Left ventricle myocardium inferior (tissue), 1 donor: Measurements from ENCODE around the gene CARD16. TPM values are rescaled to one million over a fixed set of nuclear protein-coding genes. Genes with fewer than 3 reads are reported as not detected.

ENCODE experiments used
- DNase-seq: peaks from one replicate; pipeline ENCODE4 v3.0.0-alpha.2; 2020
- H3K27ac ChIP-seq: fragments of 200-600 bp; replicated peaks from 2 replicates; pipeline ENCODE4 v1.8.0; 2021
- H3K27me3 ChIP-seq: fragments of 200-600 bp; 2 replicates; pipeline ENCODE4 v1.8.0; 2021; ENCODE audit warnings: low read depth
- H3K36me3 ChIP-seq: fragments of 200-600 bp; 2 replicates; pipeline ENCODE4 v1.8.0; 2021
- H3K4me1 ChIP-seq: fragments of 200-600 bp; 2 replicates; pipeline ENCODE4 v1.8.0; 2021
- H3K4me3 ChIP-seq: fragments of 200-600 bp; 2 replicates; pipeline ENCODE4 v1.8.0; 2021; ENCODE audit warnings: mild to moderate bottlenecking, moderate library complexity
- H3K9me3 ChIP-seq: fragments of 200-600 bp; replicated peaks from 2 replicates; pipeline ENCODE4 v1.8.0; 2021
- CTCF ChIP-seq: fragments of 200-600 bp; IDR thresholded peaks from 2 replicates; pipeline ENCODE4 v1.8.0; 2021; ENCODE audit warnings: antibody characterized with exemption, mild to moderate bottlenecking, borderline replicate concordance
- intact Hi-C: fragments of 100-400 bp; cut with micrococcal nuclease; formaldehyde crosslinking; loops from one replicate; pipeline ENCODE4 v1.11.0; 2022
- total RNA-seq: library from RNA; stranded (reverse); fragmentation: NEBNext Ultra II Directional; extraction: Animal tissue kit (Norgen Biotek cat#: 25700); gene quantifications from one replicate; pipeline ENCODE4 v1.2.1, GENCODE V29; 2021
- donor health status: DM: no; HTN: yes; CAD: no; lungs with severe emphysema.

The CARD16 gene
- total RNA-seq, 1 donor from 2014 or later, result 8.3 TPM

GRCh38 chr11:105049481-105049880, 4.3 kb upstream of the CARD16 start:
- DNase-seq, result no peak
- Histone ChIP-seq H3K4me1 (peaks cover 17% of the 10 kb centered on the region), H3K9me3 (no peaks in the 10 kb centered on the region), H3K27me3 (no peaks in the 10 kb centered on the region), H3K36me3 (no peaks in the 10 kb centered on the region), H3K4me3 (no peak overlapping the region), H3K27ac (no peak overlapping the region)
- intact Hi-C loops, result no loop called here
- TF ChIP-seq CTCF, result no peak

- TF ChIP-seq CTCF, result no peak
- H3K27me3 ChIP-seq, result no peaks in the 10 kb centered on the region
- peak overlapping the region; percentile 14 for H3K27ac ChIP-seq
- peaks cover 21% of the 10 kb centered on the region for H3K4me1 ChIP-seq
- intact Hi-C loops, result no loop called here
- no peak overlapping the region for H3K4me3 ChIP-seq
- no peaks in the 10 kb centered on the region for H3K36me3 ChIP-seq
- no peak for DNase-seq
- no peaks in the 10 kb centered on the region for H3K9me3 ChIP-seq
These were observed 1.9 kb upstream of the CARD16 start for GRCh38 chr11:105046898-105047579.

GRCh38 chr11:105045676-105046296, 651 bp upstream of the CARD16 start:
- Histone ChIP-seq H3K36me3 (peaks cover 8% of the 10 kb centered on the region), H3K27ac (peak overlapping the region; percentile 79), H3K9me3 (no peaks in the 10 kb centered on the region), H3K4me3 (peak overlapping the region; percentile 63), H3K4me1 (peaks cover 21% of the 10 kb centered on the region), H3K27me3 (no peaks in the 10 kb centered on the region)
- DNase-seq, result no peak
- intact Hi-C loops, result no loop called here
- no peak for TF ChIP-seq CTCF

GRCh38 chr11:105042178-105042577, 3.0 kb downstream of the CARD16 start:
- Histone ChIP-seq H3K27me3 (no peaks in the 10 kb centered on the region), H3K4me1 (peaks cover 14% of the 10 kb centered on the region), H3K9me3 (no peaks in the 10 kb centered on the region), H3K27ac (no peak overlapping the region), H3K36me3 (peaks cover 12% of the 10 kb centered on the region), H3K4me3 (no peak overlapping the region)
- TF ChIP-seq CTCF, result no peak
- intact Hi-C loops, result no loop called here
- DNase-seq, result no peak

- Histone ChIP-seq H3K27ac (no peak overlapping the region), H3K9me3 (no peaks in the 10 kb centered on the region), H3K27me3 (no peaks in the 10 kb centered on the region), H3K4me3 (no peak overlapping the region), H3K36me3 (peaks cover 12% of the 10 kb centered on the region), H3K4me1 (peaks cover 9% of the 10 kb centered on the region)
- TF ChIP-seq CTCF, result no peak
- intact Hi-C loops, result no loop called here
- DNase-seq, result no peak
These were observed 4.4 kb downstream of the CARD16 start for GRCh38 chr11:105040703-105041102.
